Liver (tissue), 3 donors: ENCODE measurements around the gene CACNA1C.

Experiments used
- HNF4G ChIP-seq: IDR thresholded peaks from 2 replicates; pipeline ENCODE4 v1.6.1; 2016; ENCODE audit warnings: antibody characterized with exemption
- TAF1 ChIP-seq: conservative IDR thresholded peaks from 2 replicates; pipeline ENCODE4 v1.6.1; 2016; ENCODE audit warnings: antibody characterized with exemption, mild to moderate bottlenecking
- YY1 ChIP-seq: IDR thresholded peaks from 2 replicates; pipeline ENCODE4 v1.6.1; 2016; ENCODE audit warnings: antibody characterized with exemption, mild to moderate bottlenecking
- TF ChIP-seq, protein P1 (sequence below): fragments of 150-350 bp; IDR thresholded peaks from 2 replicates; pipeline ENCODE4 v1.5.1; 2017; ENCODE audit warnings: improper control_type of control experiment, low read depth, low read length; ENCODE audit not compliant: missing input control
- TF ChIP-seq, protein P2 (sequence below): IDR thresholded peaks from 2 replicates; pipeline ENCODE4 v1.6.1; 2016; ENCODE audit warnings: antibody characterized with exemption, mild to moderate bottlenecking
- donor health status: healthy.
- donor health status: healthy.

DNA sequence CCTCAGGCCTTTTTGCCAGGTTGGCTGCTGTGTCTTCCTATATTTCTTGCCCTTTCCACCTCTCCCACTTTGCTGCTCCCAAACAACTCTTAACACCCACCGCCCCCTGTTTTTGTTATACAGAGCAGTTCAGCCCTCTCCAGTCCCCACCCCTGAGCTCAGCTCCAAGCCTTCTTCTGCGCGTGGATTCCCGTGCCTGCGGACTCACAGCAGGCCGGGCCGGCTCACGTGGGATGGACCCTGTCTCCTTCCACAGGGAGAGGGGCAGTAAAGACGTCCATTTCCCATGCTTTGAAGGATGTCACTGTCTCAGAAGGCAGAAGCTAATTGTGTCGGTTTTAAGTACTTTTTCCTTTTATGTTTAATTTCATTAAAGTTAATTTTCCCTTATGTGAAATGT lies 139.4 kb downstream of the CACNA1C start:
- TF ChIP-seq, protein P1, sequence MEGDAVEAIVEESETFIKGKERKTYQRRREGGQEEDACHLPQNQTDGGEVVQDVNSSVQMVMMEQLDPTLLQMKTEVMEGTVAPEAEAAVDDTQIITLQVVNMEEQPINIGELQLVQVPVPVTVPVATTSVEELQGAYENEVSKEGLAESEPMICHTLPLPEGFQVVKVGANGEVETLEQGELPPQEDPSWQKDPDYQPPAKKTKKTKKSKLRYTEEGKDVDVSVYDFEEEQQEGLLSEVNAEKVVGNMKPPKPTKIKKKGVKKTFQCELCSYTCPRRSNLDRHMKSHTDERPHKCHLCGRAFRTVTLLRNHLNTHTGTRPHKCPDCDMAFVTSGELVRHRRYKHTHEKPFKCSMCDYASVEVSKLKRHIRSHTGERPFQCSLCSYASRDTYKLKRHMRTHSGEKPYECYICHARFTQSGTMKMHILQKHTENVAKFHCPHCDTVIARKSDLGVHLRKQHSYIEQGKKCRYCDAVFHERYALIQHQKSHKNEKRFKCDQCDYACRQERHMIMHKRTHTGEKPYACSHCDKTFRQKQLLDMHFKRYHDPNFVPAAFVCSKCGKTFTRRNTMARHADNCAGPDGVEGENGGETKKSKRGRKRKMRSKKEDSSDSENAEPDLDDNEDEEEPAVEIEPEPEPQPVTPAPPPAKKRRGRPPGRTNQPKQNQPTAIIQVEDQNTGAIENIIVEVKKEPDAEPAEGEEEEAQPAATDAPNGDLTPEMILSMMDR, result no peak
- no peak for TF ChIP-seq HNF4G
- TF ChIP-seq, protein P2, sequence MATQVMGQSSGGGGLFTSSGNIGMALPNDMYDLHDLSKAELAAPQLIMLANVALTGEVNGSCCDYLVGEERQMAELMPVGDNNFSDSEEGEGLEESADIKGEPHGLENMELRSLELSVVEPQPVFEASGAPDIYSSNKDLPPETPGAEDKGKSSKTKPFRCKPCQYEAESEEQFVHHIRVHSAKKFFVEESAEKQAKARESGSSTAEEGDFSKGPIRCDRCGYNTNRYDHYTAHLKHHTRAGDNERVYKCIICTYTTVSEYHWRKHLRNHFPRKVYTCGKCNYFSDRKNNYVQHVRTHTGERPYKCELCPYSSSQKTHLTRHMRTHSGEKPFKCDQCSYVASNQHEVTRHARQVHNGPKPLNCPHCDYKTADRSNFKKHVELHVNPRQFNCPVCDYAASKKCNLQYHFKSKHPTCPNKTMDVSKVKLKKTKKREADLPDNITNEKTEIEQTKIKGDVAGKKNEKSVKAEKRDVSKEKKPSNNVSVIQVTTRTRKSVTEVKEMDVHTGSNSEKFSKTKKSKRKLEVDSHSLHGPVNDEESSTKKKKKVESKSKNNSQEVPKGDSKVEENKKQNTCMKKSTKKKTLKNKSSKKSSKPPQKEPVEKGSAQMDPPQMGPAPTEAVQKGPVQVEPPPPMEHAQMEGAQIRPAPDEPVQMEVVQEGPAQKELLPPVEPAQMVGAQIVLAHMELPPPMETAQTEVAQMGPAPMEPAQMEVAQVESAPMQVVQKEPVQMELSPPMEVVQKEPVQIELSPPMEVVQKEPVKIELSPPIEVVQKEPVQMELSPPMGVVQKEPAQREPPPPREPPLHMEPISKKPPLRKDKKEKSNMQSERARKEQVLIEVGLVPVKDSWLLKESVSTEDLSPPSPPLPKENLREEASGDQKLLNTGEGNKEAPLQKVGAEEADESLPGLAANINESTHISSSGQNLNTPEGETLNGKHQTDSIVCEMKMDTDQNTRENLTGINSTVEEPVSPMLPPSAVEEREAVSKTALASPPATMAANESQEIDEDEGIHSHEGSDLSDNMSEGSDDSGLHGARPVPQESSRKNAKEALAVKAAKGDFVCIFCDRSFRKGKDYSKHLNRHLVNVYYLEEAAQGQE, result no peak
- no peak for TF ChIP-seq TAF1
- TF ChIP-seq YY1, result no peak
